RPMI7951 (cell line): ENCODE measurements around the gene AKR1C2. TPM values are rescaled to one million over a fixed set of nuclear protein-coding genes. Genes with fewer than 3 reads are reported as not detected.
"Not testable (repeated sequence)": the region's sequence is repeated elsewhere in the genome, so short reads cannot be mapped to it uniquely, and the experiment has no call there.

Experiments used
- DNase-seq: peaks from one replicate; pipeline ENCODE4 v3.0.0-alpha.2; 2012; ENCODE audit warnings: low read depth
- total RNA-seq: library from RNA; depleted of rRNA; stranded (reverse); fragments of >200 nt; shearing (Covaris generic); gene quantifications from 2 replicates; pipeline ENCODE4 v1.2.3, GENCODE V29; 2014; rRNA removed

AKR1C2 gene
- 17.9 and 24.8 TPM in 2 replicates for total RNA-seq

GRCh38 chr10:5003127-5004029, at the start of gene AKR1C2:
AKR1C2 (minus strand) TSS chr10:5003857; CDS start chr10:5003835, 22 bp downstream.
- peak; percentile 35 for DNase-seq

- not testable (repeated sequence) for DNase-seq
Observed at GRCh38 chr10:5052951-5053500, 49.4 kb upstream of the AKR1C2 start.

- DNase-seq = no peak
Observed at GRCh38 chr10:5047912-5048628, 44.4 kb upstream of the AKR1C2 start.

- DNase-seq = not testable (repeated sequence)
Observed at GRCh38 chr10:5047055-5047454, 43.4 kb upstream of the AKR1C2 start.

- DNase-seq = no peak
Observed at GRCh38 chr10:5046410-5046809, 42.8 kb upstream of the AKR1C2 start.

- DNase-seq = no peak
Observed at GRCh38 chr10:5045095-5045494, 41.4 kb upstream of the AKR1C2 start.

- no peak for DNase-seq
Observed at GRCh38 chr10:5043716-5044115, 40.1 kb upstream of the AKR1C2 start.

GRCh38 chr10:5042922-5043321, 39.3 kb upstream of the AKR1C2 start:
- no peak for DNase-seq

- no peak for DNase-seq
Observed at GRCh38 chr10:5041471-5042023, 37.9 kb upstream of the AKR1C2 start.

- peak; percentile 71 for DNase-seq
Observed at GRCh38 chr10:5040781-5041470, 37.3 kb upstream of the AKR1C2 start.

- no peak for DNase-seq
Observed at GRCh38 chr10:5040010-5040673, 36.5 kb upstream of the AKR1C2 start.

GRCh38 chr10:5038733-5039132, 35.1 kb upstream of the AKR1C2 start:
- DNase-seq = no peak

- no peak for DNase-seq
Observed at GRCh38 chr10:5038101-5038500, 34.4 kb upstream of the AKR1C2 start.

- no peak for DNase-seq
Observed at GRCh38 chr10:5036511-5036910, 32.9 kb upstream of the AKR1C2 start.

- no peak for DNase-seq
Observed at GRCh38 chr10:5035356-5035755, 31.7 kb upstream of the AKR1C2 start.

GRCh38 chr10:5034588-5034987, 30.9 kb upstream of the AKR1C2 start:
- DNase-seq = no peak

- peak; percentile 79 for DNase-seq
Observed at GRCh38 chr10:5033061-5033778, 29.6 kb upstream of the AKR1C2 start.

- DNase-seq = not testable (repeated sequence)
Observed at GRCh38 chr10:5032444-5032843, 28.8 kb upstream of the AKR1C2 start.

- not testable (repeated sequence) for DNase-seq
Observed at GRCh38 chr10:5031588-5031987, 27.9 kb upstream of the AKR1C2 start.

- no peak for DNase-seq
Observed at GRCh38 chr10:5030989-5031388, 27.3 kb upstream of the AKR1C2 start.
